Keratinocyte (primary cell): Measurements from ENCODE around the gene MAB21L3. TPM values are rescaled to one million over a fixed set of nuclear protein-coding genes. Genes with fewer than 3 reads are reported as not detected.

Experiments
- DNase-seq: peaks from one replicate; pipeline ENCODE4 v3.0.0-alpha.2; 2011; ENCODE audit warnings: low read depth, missing footprints, low spot score
- FAIRE-seq: peaks from 2 replicates; lab custom pipeline; 2011; peaks lifted over from hg19 to GRCh38; lab: Jason Lieb, UNC
- H2AFZ ChIP-seq: 2 replicates; pipeline ENCODE4 v1.6.0; 2012; ENCODE audit warnings: low read length, control low read depth, inconsistent platforms; ENCODE audit not compliant: control insufficient read depth
- H3K27ac ChIP-seq: 2 replicates; pipeline ENCODE4 v1.5.1; 2011; ENCODE audit warnings: low read length; ENCODE audit not compliant: control insufficient read depth, insufficient read depth
- H3K27me3 ChIP-seq: 3 replicates; pipeline ENCODE4 v1.6.0; 2011; ENCODE audit warnings: low read length; ENCODE audit not compliant: control insufficient read depth, insufficient read depth; ENCODE audit errors: extremely low read depth
- H3K36me3 ChIP-seq, 2 experiments: 2 replicates in 1 of 2; 3 replicates in 1 of 2; pipeline ENCODE4 v1.5.1; 2011; ENCODE audit warnings: low read length in 2 of 2, mild to moderate bottlenecking in 1 of 2; ENCODE audit not compliant: control insufficient read depth in 2 of 2, insufficient read depth in 2 of 2; ENCODE audit errors: extremely low read depth in 1 of 2
- H3K4me1 ChIP-seq: 3 replicates; pipeline ENCODE4 v1.5.1; 2011; ENCODE audit warnings: low read length; ENCODE audit not compliant: control insufficient read depth, insufficient read depth; ENCODE audit errors: extremely low read depth
- H3K4me2 ChIP-seq: 3 replicates; pipeline ENCODE4 v1.6.0; 2011; ENCODE audit warnings: low read depth, low read length; ENCODE audit not compliant: control insufficient read depth, insufficient read depth; ENCODE audit errors: extremely low read depth
- H3K4me3 ChIP-seq, 3 experiments: fragments of 200-600 bp in 1 of 3; sonication (generic) in 1 of 3; 2 replicates in 2 of 3; 3 replicates in 1 of 3; pipeline ENCODE4 v1.5.1; 2011 to 2016; ENCODE audit warnings: low read length in 3 of 3, mild to moderate bottlenecking in 3 of 3, control low read depth in 2 of 3, inconsistent platforms in 1 of 3, low read depth in 1 of 3, mixed read lengths in 1 of 3, mixed run types in 1 of 3, moderate library complexity in 1 of 3; ENCODE audit not compliant: control insufficient read depth in 2 of 3, insufficient read depth in 2 of 3; ENCODE audit errors: extremely low read depth in 1 of 3
- H3K79me2 ChIP-seq: 2 replicates; pipeline ENCODE4 v1.6.0; 2012; ENCODE audit warnings: low read length; ENCODE audit not compliant: control insufficient read depth, insufficient read depth
- H3K9ac ChIP-seq: 3 replicates; pipeline ENCODE4 v1.6.0; 2011; ENCODE audit warnings: low read length; ENCODE audit not compliant: control insufficient read depth, insufficient read depth; ENCODE audit errors: extremely low read depth
- H3K9me1 ChIP-seq: 3 replicates; pipeline ENCODE4 v1.6.0; 2011; ENCODE audit warnings: low read length; ENCODE audit not compliant: control insufficient read depth, insufficient read depth; ENCODE audit errors: extremely low read depth
- H3K9me3 ChIP-seq: 2 replicates; pipeline ENCODE4 v1.5.1; 2012; ENCODE audit warnings: low read depth, low read length; ENCODE audit not compliant: control insufficient read depth
- H4K20me1 ChIP-seq: 3 replicates; pipeline ENCODE4 v1.6.0; 2011; ENCODE audit warnings: low read length; ENCODE audit not compliant: control insufficient read depth, insufficient read depth; ENCODE audit errors: extremely low read depth
- EZH2 ChIP-seq: IDR thresholded peaks from one replicate; pipeline ENCODE4 v1.6.1; 2012; ENCODE audit warnings: inconsistent platforms, mild to moderate bottlenecking, low read length, moderate library complexity
- dilution Hi-C: fragments of 300-500 bp; cut with MboI; formaldehyde crosslinking; loops from one replicate; pipeline ENCODE4 v1.7.0; 2020; ENCODE audit warnings: low sequenced_read_pairs; ENCODE audit not compliant: extremely low pct_ligation_motif_present
- polyA plus RNA-seq, 5 experiments: library from polyadenylated mRNA; depleted of rRNA in 3 of 5; stranded (reverse) in 3 of 5; stranded (forward) in 1 of 5; unstranded in 1 of 5; fragments of >200 nt; gene quantifications; 1 replicate in 1 of 5; 2 replicates in 3 of 5; 3 replicates in 1 of 5; pipeline versions ENCODE4 v1.2.1 to v1.2.3, GENCODE V29; 2011 to 2012; ENCODE audit warnings: missing spikeins in 2 of 5, low read depth in 1 of 5, low replicate concordance in 1 of 5
- TF ChIP-seq, protein P1 (sequence below), 3 experiments: IDR thresholded peaks in 1 of 3; conservative IDR thresholded peaks in 1 of 3; optimal IDR thresholded peaks in 1 of 3; 2 replicates in 2 of 3; 3 replicates in 1 of 3; pipeline versions ENCODE3 to v1.5.1; 2011; ENCODE audit warnings: low read length in 3 of 3, mild to moderate bottlenecking in 3 of 3, moderate library complexity in 2 of 3, control low read depth in 1 of 3, inconsistent platforms in 1 of 3; ENCODE audit not compliant: insufficient read depth in 2 of 3; ENCODE audit errors: extremely low read depth in 1 of 3

The MAB21L3 gene
- polyA plus RNA-seq, 1 donor (not counting 4 experiments of a cell fraction or from before 2014, with no cell fraction given), result 0.29 TPM

DNA sequence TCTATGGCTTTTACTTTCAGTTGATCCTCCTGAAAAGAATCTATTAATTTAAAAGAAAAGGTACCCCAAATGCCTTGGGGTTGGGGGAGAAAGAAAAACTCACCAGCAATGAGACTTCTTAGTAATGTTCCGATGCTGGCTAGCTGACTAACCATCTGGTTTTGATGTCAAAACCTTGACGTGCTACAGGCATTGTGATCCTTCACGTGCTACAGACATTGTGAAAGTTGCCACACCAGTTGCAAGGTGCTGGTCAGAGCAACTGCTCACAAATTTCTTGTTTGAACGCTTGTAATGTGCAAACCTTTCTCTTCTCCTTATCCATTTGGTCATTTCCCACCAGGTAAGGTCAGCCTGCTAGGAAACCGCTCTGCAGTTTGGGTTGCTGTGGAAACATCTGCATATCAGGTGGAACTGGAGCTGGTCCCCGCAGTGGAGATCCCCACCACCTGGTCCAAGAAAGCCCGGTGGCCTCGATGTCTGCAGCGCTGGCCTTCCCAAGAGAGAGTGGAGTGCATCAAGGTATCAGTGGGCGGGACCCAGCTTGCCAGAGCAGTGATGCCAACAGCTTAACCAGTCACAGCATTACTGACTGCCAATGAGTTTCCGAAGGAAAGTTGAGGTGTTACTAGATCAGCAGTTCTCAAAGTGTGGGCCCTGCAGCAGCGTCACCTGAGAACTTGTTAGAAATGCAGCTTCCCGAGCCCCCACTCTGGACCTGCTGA, 16.1 kb downstream of the MAB21L3 start:
- no peak for FAIRE-seq
- H2AFZ ChIP-seq, result no peak overlapping the region

DNA sequence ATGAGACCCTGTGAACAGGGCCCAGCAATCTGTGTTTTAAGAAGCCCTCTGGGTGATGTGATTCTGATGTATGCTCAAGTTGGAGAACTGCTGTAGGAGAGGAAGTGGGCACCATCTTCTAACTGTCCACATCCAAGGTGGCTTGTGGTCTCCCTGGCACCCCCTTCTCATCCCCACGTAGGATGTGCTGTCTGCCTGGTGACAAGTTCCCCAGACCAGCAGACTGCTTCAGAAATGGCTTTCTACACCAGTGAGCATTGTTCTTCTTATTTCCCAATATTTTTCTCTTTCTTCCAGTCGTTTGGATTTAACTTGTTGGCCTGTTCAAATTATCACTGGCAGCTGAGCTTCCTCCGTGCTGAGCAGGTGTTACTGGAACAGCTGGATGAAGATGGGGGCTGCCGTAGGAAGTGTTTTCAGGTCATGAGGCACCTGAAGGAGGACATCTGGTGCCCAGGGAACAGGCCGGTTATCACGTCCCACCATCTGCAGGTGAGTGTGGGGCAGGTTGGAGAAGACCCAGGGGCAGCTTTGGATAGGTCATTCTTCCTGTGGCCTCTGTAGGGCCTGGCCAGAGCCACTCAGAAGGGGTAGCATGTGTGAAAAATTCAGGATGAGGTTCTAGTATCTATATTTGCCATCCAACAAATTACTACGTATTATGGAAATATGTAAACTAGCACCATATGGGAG, 16.8 kb downstream of the MAB21L3 start:
- Histone ChIP-seq H3K9me1 (no peaks in the 10 kb centered on the region), H3K27me3 (no peaks in the 10 kb centered on the region), H2AFZ (no peak overlapping the region), H3K36me3 (peaks cover 0 to 2% of the 10 kb centered on the region in 2 experiments), H3K4me3 (no peak overlapping the region), H3K9me3 (no peaks in the 10 kb centered on the region), H4K20me1 (no peaks in the 10 kb centered on the region), H3K27ac (no peak overlapping the region), H3K79me2 (no peaks in the 10 kb centered on the region), H3K4me1 (peaks cover 17% of the 10 kb centered on the region), H3K4me2 (no peak overlapping the region), H3K9ac (no peak overlapping the region)
- TF ChIP-seq, protein P1, sequence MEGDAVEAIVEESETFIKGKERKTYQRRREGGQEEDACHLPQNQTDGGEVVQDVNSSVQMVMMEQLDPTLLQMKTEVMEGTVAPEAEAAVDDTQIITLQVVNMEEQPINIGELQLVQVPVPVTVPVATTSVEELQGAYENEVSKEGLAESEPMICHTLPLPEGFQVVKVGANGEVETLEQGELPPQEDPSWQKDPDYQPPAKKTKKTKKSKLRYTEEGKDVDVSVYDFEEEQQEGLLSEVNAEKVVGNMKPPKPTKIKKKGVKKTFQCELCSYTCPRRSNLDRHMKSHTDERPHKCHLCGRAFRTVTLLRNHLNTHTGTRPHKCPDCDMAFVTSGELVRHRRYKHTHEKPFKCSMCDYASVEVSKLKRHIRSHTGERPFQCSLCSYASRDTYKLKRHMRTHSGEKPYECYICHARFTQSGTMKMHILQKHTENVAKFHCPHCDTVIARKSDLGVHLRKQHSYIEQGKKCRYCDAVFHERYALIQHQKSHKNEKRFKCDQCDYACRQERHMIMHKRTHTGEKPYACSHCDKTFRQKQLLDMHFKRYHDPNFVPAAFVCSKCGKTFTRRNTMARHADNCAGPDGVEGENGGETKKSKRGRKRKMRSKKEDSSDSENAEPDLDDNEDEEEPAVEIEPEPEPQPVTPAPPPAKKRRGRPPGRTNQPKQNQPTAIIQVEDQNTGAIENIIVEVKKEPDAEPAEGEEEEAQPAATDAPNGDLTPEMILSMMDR (optimal IDR thresholded peaks at IDR 0.05 in 1 of 3, IDR thresholded peaks at IDR 0.05 in 1 of 3, conservative IDR thresholded peaks at IDR 0.05 in 1 of 3; ENCODE audit: extremely low read depth in 1 of 3, insufficient read depth in 2 of 3, low read length in 3 of 3), result no peak
- no peak for TF ChIP-seq EZH2
- DNase-seq (no peak), FAIRE-seq (no peak)
- dilution Hi-C loops, result no loop called here

More for the DNA sequence above, 16.1 kb downstream of the MAB21L3 start:
- H3K9me3 ChIP-seq, result no peaks in the 10 kb centered on the region
- no peak for DNase-seq
- no peaks in the 10 kb centered on the region for H3K27me3 ChIP-seq
- H3K27ac ChIP-seq, result no peak overlapping the region
- H4K20me1 ChIP-seq, result no peaks in the 10 kb centered on the region
- H3K36me3 ChIP-seq, result peaks cover 0 to 2% of the 10 kb centered on the region in 2 experiments
- no peaks in the 10 kb centered on the region for H3K79me2 ChIP-seq
- peaks cover 11% of the 10 kb centered on the region for H3K4me1 ChIP-seq
- H3K4me3 ChIP-seq, result no peak overlapping the region
- no peak overlapping the region for H3K4me2 ChIP-seq
- H3K9me1 ChIP-seq, result no peaks in the 10 kb centered on the region
- H3K9ac ChIP-seq, result no peak overlapping the region
- dilution Hi-C loops, result no loop called here
- TF ChIP-seq, protein P1 (optimal IDR thresholded peaks at IDR 0.05 in 1 of 3, IDR thresholded peaks at IDR 0.05 in 1 of 3, conservative IDR thresholded peaks at IDR 0.05 in 1 of 3; ENCODE audit: extremely low read depth in 1 of 3, insufficient read depth in 2 of 3, low read length in 3 of 3), result no peak
- no peak for TF ChIP-seq EZH2
